ENCODE measurements around the gene MGAT4A.

DNA sequence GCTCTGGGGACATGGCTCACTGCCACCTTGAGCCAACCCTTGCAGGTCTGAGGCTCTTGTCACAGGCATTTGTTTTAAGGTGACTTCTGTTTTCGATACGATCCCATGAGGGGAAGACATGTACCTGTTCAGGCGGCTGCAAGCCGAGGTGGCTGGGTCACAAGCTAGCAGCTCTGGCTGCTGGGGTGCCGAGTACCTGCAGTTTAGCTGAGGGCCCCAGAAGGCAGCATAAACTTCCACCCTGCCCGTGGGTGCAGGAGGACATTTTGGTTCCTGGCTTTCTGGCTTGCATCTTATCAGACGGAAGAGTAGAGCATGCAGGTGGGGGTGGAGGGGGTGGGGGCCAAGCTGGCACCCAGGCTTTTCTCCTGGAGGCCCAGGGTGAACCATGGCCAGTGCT lies 151.0 kb downstream of the MGAT4A start:
- TF ChIP-seq MAX (IDR thresholded peaks at IDR 0.05): no peak
- no peak for TF ChIP-seq SRF (IDR thresholded peaks at IDR 0.05; ENCODE audit: low read depth, low read length)
- TF ChIP-seq, protein P1, sequence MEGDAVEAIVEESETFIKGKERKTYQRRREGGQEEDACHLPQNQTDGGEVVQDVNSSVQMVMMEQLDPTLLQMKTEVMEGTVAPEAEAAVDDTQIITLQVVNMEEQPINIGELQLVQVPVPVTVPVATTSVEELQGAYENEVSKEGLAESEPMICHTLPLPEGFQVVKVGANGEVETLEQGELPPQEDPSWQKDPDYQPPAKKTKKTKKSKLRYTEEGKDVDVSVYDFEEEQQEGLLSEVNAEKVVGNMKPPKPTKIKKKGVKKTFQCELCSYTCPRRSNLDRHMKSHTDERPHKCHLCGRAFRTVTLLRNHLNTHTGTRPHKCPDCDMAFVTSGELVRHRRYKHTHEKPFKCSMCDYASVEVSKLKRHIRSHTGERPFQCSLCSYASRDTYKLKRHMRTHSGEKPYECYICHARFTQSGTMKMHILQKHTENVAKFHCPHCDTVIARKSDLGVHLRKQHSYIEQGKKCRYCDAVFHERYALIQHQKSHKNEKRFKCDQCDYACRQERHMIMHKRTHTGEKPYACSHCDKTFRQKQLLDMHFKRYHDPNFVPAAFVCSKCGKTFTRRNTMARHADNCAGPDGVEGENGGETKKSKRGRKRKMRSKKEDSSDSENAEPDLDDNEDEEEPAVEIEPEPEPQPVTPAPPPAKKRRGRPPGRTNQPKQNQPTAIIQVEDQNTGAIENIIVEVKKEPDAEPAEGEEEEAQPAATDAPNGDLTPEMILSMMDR (IDR thresholded peaks at IDR 0.05; ENCODE audit: control extremely low read depth in 1 of 3, insufficient read depth in 1 of 3, low read depth in 1 of 3, low read length in 3 of 3): no peak
- no peak for TF ChIP-seq POLR2A (IDR thresholded peaks at IDR 0.05; ENCODE audit: control extremely low read depth in 1 of 2, low read depth in 2 of 2, low read length in 2 of 2)
- TF ChIP-seq SIN3A (conservative IDR thresholded peaks at IDR 0.05 in 1 of 2, IDR thresholded peaks at IDR 0.05 in 1 of 2; ENCODE audit: low read depth in 1 of 2, low read length in 2 of 2): no peak

Measured in H1 (cell line).